Astrocyte of the spinal cord (primary cell): ENCODE data around the gene ADARB2.

Source experiments
- DNase-seq: peaks from one replicate; pipeline ENCODE4 v3.0.0; 2011; ENCODE audit warnings: low read depth, low spot score
- H3K4me3 ChIP-seq: 2 replicates; pipeline ENCODE4 v1.5.1; 2011; ENCODE audit warnings: low read depth, mild to moderate bottlenecking, low read length, moderate library complexity
- CTCF ChIP-seq: IDR thresholded peaks from 2 replicates; pipeline ENCODE4 v1.5.1; 2012; ENCODE audit warnings: low read depth, mild to moderate bottlenecking, low read length, inconsistent platforms
- in situ Hi-C: cut with HindIII; loops from 2 replicates; pipeline ENCODE4 v1.10.0; 2017; ENCODE audit warnings: low sequenced_read_pairs

The ADARB2 gene

GRCh38 chr10:1409392-1409791 lies 327.9 kb downstream of the ADARB2 start:
- in situ Hi-C loops = no loop called here
- H3K4me3 ChIP-seq = no peak overlapping the region
- TF ChIP-seq CTCF = no peak
- no peak for DNase-seq

GRCh38 chr10:1408651-1409367 lies 328.5 kb downstream of the ADARB2 start:
- in situ Hi-C loops = no loop called here
- no peak for DNase-seq
- TF ChIP-seq CTCF = no peak
- no peak overlapping the region for H3K4me3 ChIP-seq

- no peak for DNase-seq
These were observed 330.1 kb downstream of the ADARB2 start for GRCh38 chr10:1406967-1407945.

GRCh38 chr10:1406132-1406966 lies 331.0 kb downstream of the ADARB2 start:
- DNase-seq = no peak
- no peak overlapping the region for H3K4me3 ChIP-seq
- in situ Hi-C loops = no loop called here
- no peak for TF ChIP-seq CTCF

More at GRCh38 chr10:1406967-1407945, 330.1 kb downstream of the ADARB2 start:
- in situ Hi-C loops = no loop called here
- TF ChIP-seq CTCF = no peak
- no peak overlapping the region for H3K4me3 ChIP-seq

GRCh38 chr10:1404323-1405260 lies 332.7 kb downstream of the ADARB2 start:
- in situ Hi-C loops = no loop called here
- H3K4me3 ChIP-seq = no peak overlapping the region
- no peak for TF ChIP-seq CTCF
- DNase-seq = no peak
